ENCODE data around the gene MYH10.

DNA sequence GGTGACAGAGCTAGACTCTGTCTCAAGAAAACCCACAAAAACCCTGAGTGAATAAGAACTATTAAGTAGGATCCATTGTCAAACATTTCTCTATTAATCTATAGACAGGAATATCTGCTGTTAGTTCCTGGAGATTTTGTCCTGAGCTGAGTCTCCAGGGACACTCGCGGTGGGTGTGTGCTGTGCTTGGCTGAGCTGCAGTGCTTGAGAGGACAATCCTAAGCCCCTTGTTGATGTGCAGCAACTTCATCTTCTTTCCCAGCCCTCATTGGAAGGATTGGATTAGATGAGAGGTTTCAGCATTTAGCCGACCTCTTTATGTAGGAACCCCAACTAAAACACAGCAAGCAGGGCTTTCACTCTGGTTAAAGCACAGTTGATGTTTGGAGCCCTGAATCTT, 161.5 kb downstream of the MYH10 start:
- TF ChIP-seq, protein P1, sequence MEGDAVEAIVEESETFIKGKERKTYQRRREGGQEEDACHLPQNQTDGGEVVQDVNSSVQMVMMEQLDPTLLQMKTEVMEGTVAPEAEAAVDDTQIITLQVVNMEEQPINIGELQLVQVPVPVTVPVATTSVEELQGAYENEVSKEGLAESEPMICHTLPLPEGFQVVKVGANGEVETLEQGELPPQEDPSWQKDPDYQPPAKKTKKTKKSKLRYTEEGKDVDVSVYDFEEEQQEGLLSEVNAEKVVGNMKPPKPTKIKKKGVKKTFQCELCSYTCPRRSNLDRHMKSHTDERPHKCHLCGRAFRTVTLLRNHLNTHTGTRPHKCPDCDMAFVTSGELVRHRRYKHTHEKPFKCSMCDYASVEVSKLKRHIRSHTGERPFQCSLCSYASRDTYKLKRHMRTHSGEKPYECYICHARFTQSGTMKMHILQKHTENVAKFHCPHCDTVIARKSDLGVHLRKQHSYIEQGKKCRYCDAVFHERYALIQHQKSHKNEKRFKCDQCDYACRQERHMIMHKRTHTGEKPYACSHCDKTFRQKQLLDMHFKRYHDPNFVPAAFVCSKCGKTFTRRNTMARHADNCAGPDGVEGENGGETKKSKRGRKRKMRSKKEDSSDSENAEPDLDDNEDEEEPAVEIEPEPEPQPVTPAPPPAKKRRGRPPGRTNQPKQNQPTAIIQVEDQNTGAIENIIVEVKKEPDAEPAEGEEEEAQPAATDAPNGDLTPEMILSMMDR (IDR thresholded peaks at IDR 0.05), result no peak
- TF ChIP-seq POLR2A (IDR thresholded peaks at IDR 0.05), result no peak

All from upper lobe of left lung (tissue), 4 donors.